CD4-positive, alpha-beta T cell treated with Interleukin-15 for 1 hour (primary cell): Measurements from ENCODE around the gene LAMC3.
"Not testable (repeated sequence)": the region's sequence is repeated elsewhere in the genome, so short reads cannot be mapped to it uniquely, and the experiment has no call there.

Experiments used
- DNase-seq: peaks from one replicate; pipeline ENCODE4 v3.0.0-alpha.2; 2020

The LAMC3 gene

GRCh38 chr9:130993303-130994030 is 15.5 kb upstream of the LAMC3 start:
- no peak for DNase-seq

GRCh38 chr9:130994135-130995085 is 14.6 kb upstream of the LAMC3 start:
- DNase-seq = no peak

GRCh38 chr9:130995086-130996011 is 13.6 kb upstream of the LAMC3 start:
- peak; percentile 29 for DNase-seq

- DNase-seq = no peak
These were observed 12.8 kb upstream of the LAMC3 start for GRCh38 chr9:130996205-130996604.

GRCh38 chr9:130996676-130997394 is 12.1 kb upstream of the LAMC3 start:
- DNase-seq = no peak

- DNase-seq = no peak
These were observed 11.6 kb upstream of the LAMC3 start for GRCh38 chr9:130997395-130997684.

- DNase-seq = peak; percentile 24
These were observed 10.9 kb upstream of the LAMC3 start for GRCh38 chr9:130997925-130998596.

- no peak for DNase-seq
These were observed 10.3 kb upstream of the LAMC3 start for GRCh38 chr9:130998597-130999244.

- DNase-seq = no peak
These were observed 9.7 kb upstream of the LAMC3 start for GRCh38 chr9:130999245-130999623.

GRCh38 chr9:131000526-131000925 is 8.4 kb upstream of the LAMC3 start:
- not testable (repeated sequence) for DNase-seq

GRCh38 chr9:131001021-131001420 is 8.0 kb upstream of the LAMC3 start:
- no peak for DNase-seq

GRCh38 chr9:131001990-131002389 is 7.0 kb upstream of the LAMC3 start:
- no peak for DNase-seq

- no peak for DNase-seq
These were observed 2.4 kb upstream of the LAMC3 start for GRCh38 chr9:131006601-131007000.

GRCh38 chr9:131008086-131008485 is 888 bp upstream of the LAMC3 start:
- no peak for DNase-seq

- DNase-seq = no peak
These were observed 438 bp upstream of the LAMC3 start for GRCh38 chr9:131008563-131008908.

- no peak for DNase-seq
These were observed 1.7 kb downstream of the LAMC3 start for GRCh38 chr9:131010482-131011273.

- DNase-seq = no peak
These were observed 2.5 kb downstream of the LAMC3 start for GRCh38 chr9:131011274-131012022.

- DNase-seq = no peak
These were observed 3.0 kb downstream of the LAMC3 start for GRCh38 chr9:131012023-131012334.

- no peak for DNase-seq
These were observed 3.5 kb downstream of the LAMC3 start for GRCh38 chr9:131012396-131012917.
